NCI-H345 treated with DMSO at 0.1 percent for 48 hours (cell line): ENCODE measurements around the gene CD6.

Source experiments
- DNase-seq: peaks from one replicate; lab custom pipeline; 2025; ENCODE audit not compliant: unreplicated experiment; lab: John Stamatoyannopoulos, UW

The CD6 gene

DNA sequence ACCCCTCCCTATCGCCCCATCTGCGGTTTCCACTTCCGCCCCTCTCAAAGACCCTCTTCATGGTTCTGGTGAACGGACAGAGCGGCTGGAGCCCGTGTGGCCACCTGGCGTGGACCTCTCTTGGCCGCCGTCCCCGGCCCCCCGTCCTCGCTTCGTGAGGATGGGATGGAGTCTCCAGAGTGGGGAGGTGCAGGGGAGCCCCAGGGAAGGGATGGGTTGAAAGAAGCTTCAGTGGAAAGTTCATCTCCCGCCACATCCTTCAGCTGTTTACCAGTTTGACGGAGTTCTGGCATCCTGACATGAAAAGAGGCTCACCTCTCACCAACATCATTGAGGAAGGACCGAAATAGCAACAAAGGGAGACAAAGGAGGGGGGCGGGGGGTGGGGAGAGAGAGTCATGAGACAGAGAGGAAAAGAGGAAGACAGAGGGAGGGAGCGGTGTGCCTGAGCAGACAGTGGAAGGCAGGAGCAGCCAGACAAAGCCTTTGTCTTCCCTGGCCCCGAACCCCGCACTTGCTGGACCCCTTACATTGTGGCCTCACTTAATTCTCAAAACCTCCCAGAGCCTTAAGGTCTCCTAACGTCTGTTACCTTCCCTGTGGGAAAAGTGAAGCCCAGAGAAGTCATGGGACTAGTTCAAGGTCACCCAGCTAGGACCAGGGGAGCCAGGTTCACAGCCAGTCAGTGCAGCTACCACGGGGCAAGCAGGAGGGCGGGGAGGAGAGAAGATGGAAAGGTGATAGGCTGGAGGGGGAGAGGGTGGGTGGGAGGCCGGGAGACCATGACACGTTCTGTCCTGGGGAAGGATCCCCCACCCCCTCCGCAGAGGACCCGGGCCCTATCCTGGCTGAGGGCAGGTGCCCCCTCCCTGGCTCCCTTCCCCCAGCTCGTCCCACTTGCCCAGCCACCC lies 54.9 kb downstream of the CD6 start:
- no peak for DNase-seq

- no peak for DNase-seq
Measured at GRCh38 chr11:61027141-61027840, 55.8 kb downstream of the CD6 start.

GRCh38 chr11:61028135-61028729 lies 56.8 kb downstream of the CD6 start:
- DNase-seq, result peak; percentile 45

- no peak for DNase-seq
Measured at GRCh38 chr11:61032824-61033223, 61.3 kb downstream of the CD6 start.

GRCh38 chr11:61033417-61033816 lies 61.9 kb downstream of the CD6 start:
- DNase-seq, result no peak

DNA sequence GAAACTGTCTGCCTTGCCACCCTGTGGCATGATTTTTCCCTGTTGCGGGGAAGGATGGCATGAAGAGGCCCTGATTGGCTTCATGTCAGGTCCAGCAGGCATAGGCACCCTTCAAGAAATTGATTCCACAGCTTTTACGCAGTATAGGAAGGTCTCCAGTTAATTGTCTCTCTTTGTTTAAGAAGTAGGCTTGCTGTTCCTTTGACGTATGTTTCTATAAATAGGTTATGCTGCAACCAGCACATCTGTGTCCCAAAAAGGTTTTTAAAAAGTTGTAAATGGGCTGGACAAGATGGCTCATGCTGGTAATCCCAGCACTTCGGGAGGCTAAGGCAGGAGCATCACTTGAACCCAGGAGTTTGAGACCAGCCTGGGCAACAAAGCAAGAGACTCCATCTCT lies 62.6 kb downstream of the CD6 start:
- no peak for DNase-seq

DNA sequence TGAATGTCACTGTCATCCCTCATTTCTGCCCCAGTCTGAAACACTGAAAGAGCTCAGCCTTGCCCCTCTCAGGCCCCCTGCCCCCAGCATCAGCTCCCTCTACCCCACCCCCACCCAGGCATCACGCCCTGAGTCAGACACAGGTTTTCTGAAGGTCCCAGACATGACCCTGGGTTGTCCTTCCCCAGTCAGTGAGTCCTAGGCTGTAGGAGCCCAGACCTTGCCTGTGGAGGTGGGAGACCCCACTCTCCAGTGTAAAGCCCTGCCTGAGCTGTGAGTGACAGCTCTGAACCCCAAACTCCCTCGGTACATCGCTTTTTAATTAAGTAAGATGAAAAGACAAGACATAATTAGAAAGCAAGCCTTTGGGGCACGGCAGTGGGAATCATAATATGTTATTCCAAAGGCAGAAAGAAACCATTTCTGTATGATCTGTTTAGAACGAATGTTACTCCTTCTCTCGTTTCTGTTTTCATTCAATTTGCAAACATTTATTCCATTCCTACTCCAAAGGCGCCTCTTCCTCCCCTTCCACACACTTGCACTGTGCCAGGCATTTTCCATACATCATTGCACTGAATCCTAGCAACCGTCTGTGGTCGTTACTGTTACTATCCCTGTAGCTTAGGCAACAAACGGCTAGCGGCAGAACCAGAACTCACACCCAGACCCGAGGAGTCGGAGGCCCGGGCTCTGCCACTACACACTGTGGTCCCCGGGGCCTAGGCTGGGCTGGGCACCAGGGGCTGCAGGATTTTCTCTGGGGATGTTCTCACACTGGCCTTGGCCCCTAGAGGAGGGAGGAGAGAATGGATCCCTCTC lies 63.4 kb downstream of the CD6 start:
- DNase-seq, result no peak

DNA sequence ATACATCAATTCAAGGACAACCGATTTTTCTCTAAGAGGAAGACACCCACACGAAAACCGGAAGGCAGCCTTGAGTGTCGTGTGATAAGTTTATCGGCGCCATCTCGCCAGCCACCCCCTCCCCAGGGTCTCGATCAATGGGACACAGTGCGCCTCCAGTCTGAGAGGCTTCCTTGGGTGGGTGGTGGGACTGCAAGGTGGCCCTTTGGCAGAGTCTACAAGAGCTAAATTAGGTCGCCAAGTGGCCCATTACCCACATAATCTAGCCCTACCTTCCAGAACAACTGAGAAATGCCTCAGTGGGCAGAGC lies 64.0 kb downstream of the CD6 start:
- DNase-seq, result no peak

GRCh38 chr11:61037441-61038093 lies 66.1 kb downstream of the CD6 start:
- no peak for DNase-seq

GRCh38 chr11:61039916-61040315 lies 68.4 kb downstream of the CD6 start:
- DNase-seq, result no peak

DNA sequence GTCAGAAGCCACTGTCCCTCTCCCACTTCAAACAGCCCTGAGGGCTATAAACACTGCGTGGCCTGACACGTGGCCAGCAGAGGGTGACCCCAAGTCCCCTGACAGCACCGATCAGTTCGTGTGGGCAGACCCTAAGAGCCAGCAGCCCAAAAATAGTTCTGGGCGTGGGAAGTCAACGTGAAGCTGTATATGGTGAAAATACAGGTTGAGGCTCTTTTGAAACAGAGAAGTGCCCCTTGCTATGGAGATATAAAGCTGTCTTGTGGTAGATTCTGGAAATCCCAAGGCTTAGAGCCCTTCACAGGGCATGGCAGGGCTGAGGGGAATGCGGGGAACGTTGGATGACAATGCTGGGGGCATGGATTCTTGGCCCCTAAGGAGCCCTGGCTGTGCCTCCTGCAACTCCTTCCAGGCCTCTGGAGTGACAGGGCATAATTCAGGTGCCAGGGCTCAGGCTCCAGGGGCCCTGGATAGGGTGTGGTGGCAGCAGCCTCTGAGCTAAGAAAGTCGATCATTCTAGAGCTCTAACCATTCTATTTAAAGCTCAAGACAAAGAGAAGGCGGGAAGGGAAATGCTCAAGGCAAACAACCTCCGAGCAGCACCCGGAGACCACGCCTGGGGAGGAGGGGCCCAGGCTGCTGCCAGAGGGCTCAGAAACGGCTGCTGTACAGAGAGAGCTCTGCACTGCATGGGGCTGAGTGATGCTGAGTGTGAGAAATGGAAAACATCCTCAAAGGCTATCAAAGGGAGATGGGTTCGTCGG lies 70.5 kb downstream of the CD6 start:
- peak; percentile 78 for DNase-seq

GRCh38 chr11:61042537-61042936 lies 71.1 kb downstream of the CD6 start:
- DNase-seq, result no peak

DNA sequence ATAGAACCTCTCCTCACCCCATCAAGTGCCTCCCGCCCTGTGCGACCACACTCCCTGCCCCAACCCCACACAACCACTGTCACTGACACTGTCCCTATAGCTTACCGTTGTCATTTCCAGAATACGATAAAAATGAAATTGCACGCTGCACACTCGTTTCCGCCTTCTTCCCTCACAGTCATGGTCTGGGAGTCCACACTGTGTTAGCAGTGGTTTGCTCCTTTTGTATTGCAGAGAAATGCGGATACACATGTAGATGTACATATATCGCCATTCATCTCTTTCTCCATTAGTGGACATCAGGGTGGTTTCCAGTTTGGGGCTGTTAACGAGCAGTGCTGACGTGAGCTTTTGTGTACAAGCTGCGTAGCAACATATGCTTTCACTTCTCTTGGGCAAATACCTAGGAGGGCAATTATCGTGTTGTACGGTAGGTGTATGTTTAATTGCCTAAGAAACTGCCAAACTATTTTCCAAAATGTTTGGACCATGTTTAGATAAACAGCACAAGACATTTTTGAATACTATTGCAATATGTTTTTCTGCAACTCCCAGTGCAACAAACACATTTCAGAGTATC lies 71.6 kb downstream of the CD6 start:
- no peak for DNase-seq

- DNase-seq, result no peak
Measured at GRCh38 chr11:61045271-61045670, 73.8 kb downstream of the CD6 start.

DNA sequence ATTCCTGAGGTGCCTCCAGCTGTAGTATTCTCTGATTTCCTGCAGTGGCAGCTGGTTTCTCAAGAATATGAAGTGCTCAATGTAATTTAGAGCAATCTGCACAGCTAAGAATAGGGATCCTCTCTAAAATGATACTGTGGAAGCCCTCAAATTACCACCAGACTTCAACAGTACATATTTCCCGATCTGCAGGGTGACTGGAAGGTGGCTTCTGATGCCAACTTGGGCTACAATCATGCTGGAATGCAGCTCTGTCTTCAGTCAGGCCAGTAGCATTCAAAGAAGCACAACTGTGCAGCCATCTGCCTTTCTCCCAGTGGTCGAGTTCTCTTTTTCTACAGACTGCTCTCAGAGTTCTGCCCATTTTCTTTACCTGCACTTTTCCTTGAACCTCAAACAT lies 75.4 kb downstream of the CD6 start:
- no peak for DNase-seq

DNA sequence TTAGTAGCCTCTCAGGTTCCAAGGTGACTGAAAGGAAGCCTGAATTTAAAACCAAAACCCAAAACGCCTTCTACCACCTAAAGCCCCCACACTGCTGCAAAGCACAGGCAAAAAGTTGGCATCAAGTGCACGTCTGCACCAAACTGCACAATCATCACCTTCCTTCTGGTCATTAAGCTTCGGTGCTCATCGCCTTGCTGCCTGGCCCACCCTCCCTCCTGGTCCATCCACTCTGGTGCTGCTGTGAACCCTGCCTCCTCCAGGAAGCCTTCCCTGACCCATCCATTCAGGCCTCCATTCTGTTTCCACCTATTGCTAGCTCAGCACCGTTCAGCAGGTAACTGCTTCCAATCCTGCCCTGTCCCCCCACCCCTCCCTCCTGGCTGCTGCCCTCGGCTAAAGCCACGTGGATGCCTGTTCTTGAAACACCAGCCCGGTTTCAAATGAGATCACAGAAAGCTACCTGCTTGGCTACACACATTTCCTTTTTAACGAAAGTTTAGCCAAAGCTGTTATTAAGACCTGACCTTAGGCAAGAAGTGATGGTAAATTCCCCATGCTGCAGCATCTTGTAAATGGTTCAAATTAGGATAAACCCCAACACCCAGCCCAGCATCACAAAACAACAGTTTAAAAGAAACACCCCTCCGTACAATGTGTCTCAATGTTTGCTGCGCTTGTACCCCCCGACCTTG lies 77.0 kb downstream of the CD6 start:
- DNase-seq, result no peak

DNA sequence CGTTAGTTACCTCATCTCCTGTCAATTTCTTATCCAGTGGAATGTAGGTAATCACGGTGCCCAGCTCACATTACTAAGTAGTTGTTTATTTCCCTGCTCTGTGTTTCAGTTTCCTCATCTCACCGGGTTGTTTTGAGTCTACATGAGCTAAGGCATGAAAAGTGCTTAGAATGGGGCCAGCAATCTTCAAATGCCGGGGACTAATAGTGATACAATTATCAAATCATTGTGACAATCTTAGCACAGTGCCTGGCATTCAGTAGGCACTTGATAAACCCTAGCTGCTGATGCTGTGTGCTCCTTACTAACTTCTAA lies 77.5 kb downstream of the CD6 start:
- DNase-seq, result no peak

DNA sequence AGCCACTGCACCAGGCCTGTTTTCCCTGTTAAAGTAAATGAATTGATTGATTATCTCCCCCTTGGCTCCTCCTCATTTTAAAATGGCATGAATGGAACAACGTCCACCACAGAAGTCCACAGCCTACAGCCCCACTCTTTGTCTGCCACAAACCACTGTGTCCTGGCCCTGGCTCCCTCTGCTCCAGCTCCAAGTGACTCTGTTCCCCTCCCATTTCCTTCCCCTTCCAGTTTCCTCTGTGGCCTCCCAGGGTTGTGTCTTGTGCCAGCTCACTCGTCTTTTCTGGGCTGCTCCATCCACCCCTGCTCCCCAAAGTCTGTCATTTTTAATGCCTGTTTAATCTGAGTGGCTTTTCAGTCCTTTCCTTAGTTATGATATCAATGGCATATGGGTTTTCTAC lies 78.4 kb downstream of the CD6 start:
- no peak for DNase-seq
